ENCODE measurements around the gene PDLIM5.
A peak's percentile ranks its signal among the peaks of the same experiment; 100 is the strongest.

Gene PDLIM5

GRCh38 chr4:94530073-94530472, 78.3 kb downstream of the PDLIM5 start:
- no peak for DNase-seq (ENCODE audit: insufficient read length, low spot score)
- TF ChIP-seq POU2F2 (IDR thresholded peaks at IDR 0.05; ENCODE audit: low read depth, low read length) (no peak), SPI1 (IDR thresholded peaks at IDR 0.05; ENCODE audit: low read depth, low read length) (no peak), TAF1 (IDR thresholded peaks at IDR 0.05; ENCODE audit: low read depth, low read length) (no peak), POLR2A (IDR thresholded peaks at IDR 0.05; ENCODE audit: low read depth, low read length) (no peak), PAX5 (IDR thresholded peaks at IDR 0.05; ENCODE audit: insufficient read depth, low read length, severe bottlenecking) (no peak), POLR2AphosphoS5 (IDR thresholded peaks at IDR 0.05; ENCODE audit: low read depth, low read length) (no peak)
- peak; percentile 13 for FAIRE-seq

- FAIRE-seq (no peak), DNase-seq (ENCODE audit: insufficient read length, low spot score) (no peak)
- TF ChIP-seq PAX5 (IDR thresholded peaks at IDR 0.05; ENCODE audit: insufficient read depth, low read length, severe bottlenecking), result no peak
- no peak for TF ChIP-seq TAF1 (IDR thresholded peaks at IDR 0.05; ENCODE audit: low read depth, low read length)
- no peak for TF ChIP-seq POLR2AphosphoS5 (IDR thresholded peaks at IDR 0.05; ENCODE audit: low read depth, low read length)
- TF ChIP-seq POLR2A (IDR thresholded peaks at IDR 0.05; ENCODE audit: low read depth, low read length), result no peak
- TF ChIP-seq SPI1 (IDR thresholded peaks at IDR 0.05; ENCODE audit: low read depth, low read length), result no peak
- no peak for TF ChIP-seq POU2F2 (IDR thresholded peaks at IDR 0.05; ENCODE audit: low read depth, low read length)
Measured at GRCh38 chr4:94531991-94532789, 80.4 kb downstream of the PDLIM5 start.

- FAIRE-seq (peak; percentile 16), DNase-seq (ENCODE audit: insufficient read length, low spot score) (no peak)
- TF ChIP-seq POLR2AphosphoS5 (IDR thresholded peaks at IDR 0.05; ENCODE audit: low read depth, low read length), result no peak
- TF ChIP-seq TAF1 (IDR thresholded peaks at IDR 0.05; ENCODE audit: low read depth, low read length), result no peak
- no peak for TF ChIP-seq SPI1 (IDR thresholded peaks at IDR 0.05; ENCODE audit: low read depth, low read length)
- TF ChIP-seq POU2F2 (IDR thresholded peaks at IDR 0.05; ENCODE audit: low read depth, low read length), result no peak
- TF ChIP-seq PAX5 (IDR thresholded peaks at IDR 0.05; ENCODE audit: insufficient read depth, low read length, severe bottlenecking), result no peak
- TF ChIP-seq POLR2A (IDR thresholded peaks at IDR 0.05; ENCODE audit: low read depth, low read length), result no peak
Measured at GRCh38 chr4:94533405-94534223, 81.9 kb downstream of the PDLIM5 start.

- peak; percentile 85 for FAIRE-seq
- DNase-seq (ENCODE audit: insufficient read length, low spot score), result no peak
- TF ChIP-seq POLR2AphosphoS5 (IDR thresholded peaks at IDR 0.05; ENCODE audit: low read depth, low read length) (no peak), PAX5 (IDR thresholded peaks at IDR 0.05; ENCODE audit: insufficient read depth, low read length, severe bottlenecking) (no peak), SPI1 (IDR thresholded peaks at IDR 0.05; ENCODE audit: low read depth, low read length) (peak; percentile 98), POLR2A (IDR thresholded peaks at IDR 0.05; ENCODE audit: low read depth, low read length) (no peak)
Measured at GRCh38 chr4:94534401-94535312, 82.9 kb downstream of the PDLIM5 start.

GRCh38 chr4:94536049-94536448, 84.3 kb downstream of the PDLIM5 start:
- TF ChIP-seq PAX5 (IDR thresholded peaks at IDR 0.05; ENCODE audit: insufficient read depth, low read length, severe bottlenecking) (no peak), TAF1 (IDR thresholded peaks at IDR 0.05; ENCODE audit: low read depth, low read length) (no peak), POU2F2 (IDR thresholded peaks at IDR 0.05; ENCODE audit: low read depth, low read length) (no peak), POLR2A (IDR thresholded peaks at IDR 0.05; ENCODE audit: low read depth, low read length) (no peak), POLR2AphosphoS5 (IDR thresholded peaks at IDR 0.05; ENCODE audit: low read depth, low read length) (no peak), SPI1 (IDR thresholded peaks at IDR 0.05; ENCODE audit: low read depth, low read length) (no peak)
- DNase-seq (ENCODE audit: insufficient read length, low spot score) (no peak), FAIRE-seq (no peak)

DNA sequence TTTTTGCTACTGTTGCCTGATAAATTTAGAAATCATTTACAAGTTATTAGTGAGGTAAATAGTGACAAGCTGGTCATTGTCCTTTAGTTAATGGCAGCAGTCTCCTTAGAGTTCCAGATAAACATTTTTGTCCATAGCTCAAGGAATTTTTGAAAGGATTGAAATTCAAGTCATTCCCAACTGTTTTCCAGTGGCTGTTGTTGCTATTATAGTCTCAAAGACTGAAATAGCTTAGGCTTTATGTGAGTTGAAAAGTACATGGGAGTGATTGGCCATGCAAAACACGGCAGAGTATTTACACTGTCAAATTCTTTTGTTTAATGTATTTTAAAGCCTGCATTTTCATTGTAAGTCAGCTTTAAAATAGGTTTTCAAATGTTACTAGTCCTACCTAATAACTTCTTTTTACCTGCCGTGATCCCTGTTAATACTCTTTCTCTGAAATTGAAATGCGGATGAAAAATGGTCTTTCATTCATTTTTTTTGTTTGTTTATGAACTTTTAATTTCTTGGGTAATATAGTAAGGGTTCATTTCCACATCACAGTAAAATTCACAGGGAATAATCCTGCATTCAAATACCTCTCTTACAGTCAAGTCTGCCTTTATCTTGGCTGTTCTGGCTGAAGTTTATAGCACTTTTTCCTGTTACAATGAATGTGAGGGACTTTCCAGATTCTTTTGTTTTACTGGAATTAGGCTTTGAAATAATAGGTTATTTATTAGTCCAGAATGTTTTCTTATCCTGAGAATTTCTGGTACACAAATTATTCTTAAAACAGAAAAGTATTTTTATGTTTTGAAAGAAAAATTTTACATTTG, 85.1 kb downstream of the PDLIM5 start:
- FAIRE-seq (no peak), DNase-seq (ENCODE audit: insufficient read length, low spot score) (no peak)
- TF ChIP-seq PAX5 (IDR thresholded peaks at IDR 0.05; ENCODE audit: insufficient read depth, low read length, severe bottlenecking), result no peak
- TF ChIP-seq POLR2A (IDR thresholded peaks at IDR 0.05; ENCODE audit: low read depth, low read length), result no peak
- TF ChIP-seq POU2F2 (IDR thresholded peaks at IDR 0.05; ENCODE audit: low read depth, low read length), result no peak
- no peak for TF ChIP-seq POLR2AphosphoS5 (IDR thresholded peaks at IDR 0.05; ENCODE audit: low read depth, low read length)
- no peak for TF ChIP-seq TAF1 (IDR thresholded peaks at IDR 0.05; ENCODE audit: low read depth, low read length)
- no peak for TF ChIP-seq SPI1 (IDR thresholded peaks at IDR 0.05; ENCODE audit: low read depth, low read length)

GRCh38 chr4:94537921-94538628, 86.3 kb downstream of the PDLIM5 start:
- DNase-seq (ENCODE audit: insufficient read length, low spot score) (no peak), FAIRE-seq (peak; percentile 47)
- TF ChIP-seq PAX5 (IDR thresholded peaks at IDR 0.05; ENCODE audit: insufficient read depth, low read length, severe bottlenecking) (no peak), TAF1 (IDR thresholded peaks at IDR 0.05; ENCODE audit: low read depth, low read length) (no peak), SPI1 (IDR thresholded peaks at IDR 0.05; ENCODE audit: low read depth, low read length) (no peak), POLR2A (IDR thresholded peaks at IDR 0.05; ENCODE audit: low read depth, low read length) (no peak), POLR2AphosphoS5 (IDR thresholded peaks at IDR 0.05; ENCODE audit: low read depth, low read length) (no peak), POU2F2 (IDR thresholded peaks at IDR 0.05; ENCODE audit: low read depth, low read length) (no peak)

Data from GM12891 (cell line).